Heart left ventricle (tissue), 13 donors: ENCODE measurements around the gene RAD23A.

Experiments
- CTCF ChIP-seq, 12 donors: fragments of 200-600 bp; sonication (generic) in 4 of 12; IDR thresholded peaks; one replicate each; pipeline versions ENCODE4 v1.5.0 to v1.8.0; 2018 to 2022; ENCODE audit warnings: antibody characterized with exemption in 12 of 12, mild to moderate bottlenecking in 5 of 12
- POLR2A ChIP-seq, 2 donors: fragments of 450-650 bp; IDR thresholded peaks; one replicate each; pipeline ENCODE4 v1.6.1; 2017; ENCODE audit warnings: antibody characterized with exemption in 2 of 2, mild to moderate bottlenecking in 2 of 2, moderate library complexity in 2 of 2
- donor health status: ischemic (EF 13 %, LVEDD 7.1; RV severe dilation, severe dysfunction).
- donor health status: DM: no; HTN: yes; CAD: no.
- donor health status: DM: no; HTN: no; CAD: no.
- donor health status: ischemic (EF 25% LVEDD 6.9; RV normal size, moderate dysfunction).
- donor health status: ischemic (EF 25% LVEDD 5.7; RV mildly dilated, moderate dysfunction).
- donor health status: ischemic (EF 35%, LVEDD 5.7; RV mildly dilated, moderate dysfunction).
- donor health status: nonischemic (EF 11% LVEDD 7.7; RV severe dilation, severe dysfunction).
- donor health status: DM: yes; HTN: yes; CAD: no.
- donor health status: PGD.
- donor health status: ischemic (EF 29% LVEDD 5.4; RV normal size, mild dysfunction).
- donor health status: nonischemic (EF 23%, LVEDD 6.1; RV moderate dilation, normal function).

DNA sequence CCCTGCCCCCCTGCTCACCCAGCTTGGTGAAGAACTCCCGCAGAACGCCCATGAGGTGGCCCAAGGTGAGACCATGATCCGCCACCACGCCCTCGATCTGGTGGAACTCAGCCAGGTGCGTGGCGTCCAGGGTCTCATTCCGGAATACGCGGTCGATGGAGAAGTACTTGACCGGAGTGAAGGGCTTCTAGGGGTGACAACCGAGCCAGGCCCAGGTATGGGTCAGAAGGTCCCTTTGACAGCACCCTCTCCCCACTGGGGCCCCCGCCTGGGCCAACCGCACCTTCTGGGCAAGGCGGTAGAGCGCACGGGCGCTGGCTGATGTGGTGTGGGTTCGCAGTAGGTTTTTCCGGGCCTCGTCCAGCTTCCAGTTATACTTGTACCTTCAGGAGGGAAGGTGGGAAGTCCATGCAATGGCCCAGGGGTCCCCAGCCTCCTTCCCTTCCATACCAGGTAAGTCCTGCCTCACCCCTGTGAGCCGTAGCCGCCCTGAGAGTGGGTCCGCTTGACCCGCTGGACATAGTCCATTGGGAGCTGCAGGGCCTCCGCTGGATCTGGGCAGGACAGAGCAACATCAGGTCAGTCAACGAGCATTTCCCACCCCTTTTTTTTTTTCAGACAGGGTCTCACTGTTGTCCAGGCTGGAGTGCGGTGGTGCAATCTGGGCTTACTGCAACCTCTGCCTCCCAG lies 20.9 kb upstream of the RAD23A start:
- TF ChIP-seq CTCF (IDR thresholded peaks at IDR 0.05) (no peak), POLR2A (IDR thresholded peaks at IDR 0.05) (no peak)
